GM12865 (cell line): ENCODE data around the gene SPC25.
"Not testable (repeated sequence)": the region's sequence is repeated elsewhere in the genome, so short reads cannot be mapped to it uniquely, and the experiment has no call there.

Experiments used
- DNase-seq: peaks from one replicate; pipeline ENCODE4 v3.0.0; 2010; ENCODE audit warnings: low read depth
- H3K4me3 ChIP-seq: 2 replicates; pipeline ENCODE4 v1.5.1; 2011; ENCODE audit warnings: mild to moderate bottlenecking, low read depth, low read length, control low read depth
- TF ChIP-seq, protein P1 (sequence below): IDR thresholded peaks from 2 replicates; pipeline ENCODE4 v1.5.1; 2011; ENCODE audit warnings: low read length, control low read depth, low read depth, inconsistent platforms; ENCODE audit not compliant: insufficient read depth; ENCODE audit errors: missing control alignments

Gene SPC25

DNA sequence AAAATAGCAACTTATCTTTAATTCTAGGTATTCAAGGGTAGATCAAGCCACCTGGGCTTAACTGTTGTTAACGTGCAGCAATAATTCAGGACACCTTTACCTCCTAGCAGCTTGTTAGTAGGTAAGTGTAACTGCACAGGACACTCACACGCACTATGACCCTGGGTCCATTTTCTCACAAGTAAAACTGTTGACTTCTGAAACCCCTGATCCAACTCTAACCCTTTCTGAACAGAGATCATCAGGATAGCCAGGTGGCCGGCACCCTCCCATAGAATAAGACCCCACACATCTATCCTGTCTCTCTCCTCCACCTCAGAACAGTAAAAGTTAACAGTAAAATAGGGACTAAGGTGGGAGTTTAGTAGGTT is 610 bp downstream of the SPC25 start:
- H3K4me3 ChIP-seq = peak overlapping the region; percentile 88
- peak; percentile 25 for DNase-seq
- TF ChIP-seq, protein P1, sequence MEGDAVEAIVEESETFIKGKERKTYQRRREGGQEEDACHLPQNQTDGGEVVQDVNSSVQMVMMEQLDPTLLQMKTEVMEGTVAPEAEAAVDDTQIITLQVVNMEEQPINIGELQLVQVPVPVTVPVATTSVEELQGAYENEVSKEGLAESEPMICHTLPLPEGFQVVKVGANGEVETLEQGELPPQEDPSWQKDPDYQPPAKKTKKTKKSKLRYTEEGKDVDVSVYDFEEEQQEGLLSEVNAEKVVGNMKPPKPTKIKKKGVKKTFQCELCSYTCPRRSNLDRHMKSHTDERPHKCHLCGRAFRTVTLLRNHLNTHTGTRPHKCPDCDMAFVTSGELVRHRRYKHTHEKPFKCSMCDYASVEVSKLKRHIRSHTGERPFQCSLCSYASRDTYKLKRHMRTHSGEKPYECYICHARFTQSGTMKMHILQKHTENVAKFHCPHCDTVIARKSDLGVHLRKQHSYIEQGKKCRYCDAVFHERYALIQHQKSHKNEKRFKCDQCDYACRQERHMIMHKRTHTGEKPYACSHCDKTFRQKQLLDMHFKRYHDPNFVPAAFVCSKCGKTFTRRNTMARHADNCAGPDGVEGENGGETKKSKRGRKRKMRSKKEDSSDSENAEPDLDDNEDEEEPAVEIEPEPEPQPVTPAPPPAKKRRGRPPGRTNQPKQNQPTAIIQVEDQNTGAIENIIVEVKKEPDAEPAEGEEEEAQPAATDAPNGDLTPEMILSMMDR = no peak

DNA sequence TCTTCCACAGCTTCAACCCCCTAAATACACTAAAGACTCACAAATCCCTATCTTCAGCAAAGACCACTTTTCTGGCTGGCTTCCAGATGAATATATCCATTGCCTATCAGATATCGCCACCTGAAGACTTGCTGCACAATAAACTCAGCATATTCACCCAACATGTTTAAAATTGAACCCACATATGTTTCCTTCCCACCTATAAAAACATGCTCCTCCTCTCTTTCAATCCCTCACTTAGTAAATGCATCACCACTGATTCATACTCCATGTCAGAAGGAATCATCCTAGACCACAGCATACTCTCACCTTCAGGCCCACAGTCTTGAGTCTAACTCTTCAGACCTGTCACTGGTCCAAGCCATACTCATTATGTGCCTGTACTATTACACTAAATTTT is 5.3 kb downstream of the SPC25 start:
- no peak for DNase-seq
- TF ChIP-seq, protein P1 = no peak
- no peak overlapping the region for H3K4me3 ChIP-seq

DNA sequence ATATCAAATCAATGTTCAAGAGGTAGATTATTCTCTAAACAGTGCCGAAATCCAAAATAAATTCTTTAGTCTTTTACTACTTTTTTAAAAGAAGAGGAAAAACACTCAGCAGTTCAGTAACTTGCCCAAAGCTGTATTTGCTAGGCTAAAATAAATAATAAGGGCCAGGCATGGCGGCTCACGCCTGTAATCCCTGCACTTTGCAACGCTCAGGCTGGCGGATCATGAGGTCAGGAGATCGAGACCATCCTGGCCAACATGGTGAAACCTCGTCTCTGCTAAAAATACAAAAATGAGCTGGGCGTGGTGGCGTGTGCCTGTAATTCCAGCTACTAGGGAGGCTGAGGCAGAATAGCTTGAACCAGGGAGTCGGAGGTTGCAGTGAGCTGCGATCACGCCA is 8.1 kb downstream of the SPC25 start:
- not testable (repeated sequence) for DNase-seq, H3K4me3 ChIP-seq

DNA sequence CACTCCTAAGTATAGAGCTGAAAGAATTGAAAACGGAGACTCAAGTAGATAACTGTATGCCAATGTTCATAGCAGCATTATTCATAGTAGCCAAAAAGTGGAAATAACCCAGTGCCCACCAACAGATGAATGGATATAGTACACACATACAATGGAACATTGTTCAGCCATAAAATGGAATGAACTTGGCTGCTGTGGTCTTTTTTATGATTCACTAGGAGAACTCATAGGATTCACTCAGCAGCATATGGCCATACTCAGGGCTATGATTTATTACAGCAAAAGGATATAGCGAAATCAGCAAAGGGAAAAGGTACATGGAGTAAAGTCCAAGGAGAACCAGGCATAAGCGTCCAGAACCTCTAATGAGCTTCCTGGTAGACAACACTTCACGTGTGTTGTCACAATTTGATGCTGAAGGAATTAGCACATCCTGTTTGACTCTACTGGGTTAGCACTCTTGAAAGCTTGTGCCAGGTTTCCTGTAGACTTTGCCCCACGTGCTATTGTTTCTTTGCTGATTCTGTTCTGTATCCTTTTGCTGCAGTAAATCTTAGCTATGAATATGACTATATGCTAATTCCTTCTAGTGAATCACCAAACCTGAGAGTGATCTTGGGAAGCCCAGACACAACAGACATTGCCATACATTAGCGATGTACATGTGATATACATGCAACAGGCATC is 15.7 kb downstream of the SPC25 start:
- TF ChIP-seq, protein P1 = no peak
- H3K4me3 ChIP-seq = no peak overlapping the region
- no peak for DNase-seq

DNA sequence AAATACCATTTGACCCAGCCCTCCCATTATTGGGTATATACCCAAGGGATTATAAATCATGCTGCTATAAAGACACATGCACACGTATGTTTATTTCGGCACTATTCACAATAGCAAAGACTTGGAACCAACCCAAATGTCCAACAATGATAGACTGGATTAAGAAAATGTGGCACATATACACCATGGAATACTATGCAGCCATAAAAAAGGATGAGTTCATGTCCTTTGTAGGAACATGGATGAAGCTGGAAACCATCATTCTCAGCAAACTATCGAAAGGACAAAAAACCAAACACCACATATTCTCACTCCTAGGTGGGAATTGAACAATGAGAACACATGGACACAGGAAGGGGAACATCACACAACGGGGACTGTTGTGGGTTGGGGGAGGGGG is 19.4 kb downstream of the SPC25 start:
- DNase-seq, H3K4me3 ChIP-seq: not testable (repeated sequence)

DNA sequence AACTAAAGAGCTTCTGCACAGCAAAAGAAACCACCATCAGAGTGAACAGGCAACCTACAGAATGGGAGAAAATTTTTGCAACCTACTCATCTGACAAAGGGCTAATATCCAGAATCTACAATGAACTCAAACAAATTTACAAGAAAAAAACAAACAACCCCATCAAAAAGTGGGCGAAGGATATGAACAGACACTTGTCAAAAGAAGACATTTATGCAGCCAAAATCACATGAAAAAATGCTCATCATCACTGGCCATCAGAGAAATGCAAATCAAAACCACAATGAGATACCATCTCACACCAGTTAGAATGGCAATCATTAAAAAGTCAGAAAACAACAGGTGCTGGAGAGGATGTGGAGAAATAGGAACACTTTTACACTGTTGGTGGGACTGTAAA is 19.9 kb downstream of the SPC25 start:
- H3K4me3 ChIP-seq, DNase-seq: not testable (repeated sequence)

DNA sequence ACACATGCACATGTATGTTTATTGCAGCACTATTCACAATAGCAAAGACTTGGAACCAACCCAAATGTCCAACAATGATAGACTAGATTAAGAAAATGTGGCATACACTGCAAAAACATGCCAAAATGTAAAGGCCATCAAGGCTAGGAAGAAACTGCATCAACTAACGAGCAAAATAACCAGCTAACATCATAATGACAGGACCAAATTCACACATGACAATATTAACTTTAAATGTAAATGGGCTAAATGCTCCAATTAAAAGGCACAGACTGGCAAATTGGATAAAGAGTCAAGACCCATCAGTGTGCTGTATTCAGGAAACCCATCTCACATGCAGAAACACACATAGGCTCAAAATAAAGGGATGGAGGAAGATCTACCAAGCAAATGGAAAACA is 23.1 kb downstream of the SPC25 start:
- not testable (repeated sequence) for H3K4me3 ChIP-seq, DNase-seq

DNA sequence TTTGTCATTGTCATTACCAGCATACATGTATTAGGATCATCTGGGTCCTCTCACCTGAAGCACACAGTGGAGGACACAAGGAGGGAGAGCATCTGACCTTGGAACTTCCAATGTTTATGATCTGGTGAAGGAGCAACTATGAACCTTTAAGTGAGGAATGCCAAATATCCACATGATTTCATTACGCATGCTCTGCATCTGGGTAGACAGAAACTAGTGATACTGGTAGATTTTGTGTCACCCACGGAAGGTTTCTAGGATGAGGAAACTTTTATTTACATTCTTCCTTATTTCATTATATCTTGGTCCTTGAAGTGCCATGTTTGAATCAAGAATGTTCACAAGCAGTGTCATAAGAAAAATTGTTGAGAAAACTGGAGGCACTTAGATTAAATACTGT is 32.1 kb downstream of the SPC25 start:
- DNase-seq = no peak
- H3K4me3 ChIP-seq = no peak overlapping the region
- TF ChIP-seq, protein P1 = no peak

DNA sequence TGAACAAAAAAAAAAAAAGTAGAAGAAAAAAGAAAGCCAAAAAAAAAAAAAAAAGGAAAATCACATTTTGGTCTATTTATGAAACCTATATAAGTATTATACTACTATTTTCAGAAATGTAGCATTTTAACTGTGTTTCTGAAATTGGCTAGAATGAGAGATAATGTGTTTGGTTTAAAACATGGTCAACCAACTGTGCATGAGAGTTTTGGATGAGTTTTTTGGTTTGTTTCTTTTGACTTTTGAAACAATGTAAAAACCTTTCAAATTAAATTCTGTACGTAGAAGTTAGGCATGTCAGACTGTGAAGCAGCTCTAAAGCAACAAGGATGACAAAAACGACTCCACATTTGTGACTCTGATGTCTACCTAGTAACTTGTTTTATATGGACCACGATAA is 34.6 kb downstream of the SPC25 start:
- no peak for DNase-seq
- no peak overlapping the region for H3K4me3 ChIP-seq
- TF ChIP-seq, protein P1 = no peak
